ENCODE data around the gene SYNE2. TPM values are rescaled to one million over a fixed set of nuclear protein-coding genes. Genes with fewer than 3 reads are reported as not detected.

SYNE2 gene
- total and polyA plus RNA-seq, 4 donors, result 49.1 to 97.9 (median 55.9) TPM

DNA sequence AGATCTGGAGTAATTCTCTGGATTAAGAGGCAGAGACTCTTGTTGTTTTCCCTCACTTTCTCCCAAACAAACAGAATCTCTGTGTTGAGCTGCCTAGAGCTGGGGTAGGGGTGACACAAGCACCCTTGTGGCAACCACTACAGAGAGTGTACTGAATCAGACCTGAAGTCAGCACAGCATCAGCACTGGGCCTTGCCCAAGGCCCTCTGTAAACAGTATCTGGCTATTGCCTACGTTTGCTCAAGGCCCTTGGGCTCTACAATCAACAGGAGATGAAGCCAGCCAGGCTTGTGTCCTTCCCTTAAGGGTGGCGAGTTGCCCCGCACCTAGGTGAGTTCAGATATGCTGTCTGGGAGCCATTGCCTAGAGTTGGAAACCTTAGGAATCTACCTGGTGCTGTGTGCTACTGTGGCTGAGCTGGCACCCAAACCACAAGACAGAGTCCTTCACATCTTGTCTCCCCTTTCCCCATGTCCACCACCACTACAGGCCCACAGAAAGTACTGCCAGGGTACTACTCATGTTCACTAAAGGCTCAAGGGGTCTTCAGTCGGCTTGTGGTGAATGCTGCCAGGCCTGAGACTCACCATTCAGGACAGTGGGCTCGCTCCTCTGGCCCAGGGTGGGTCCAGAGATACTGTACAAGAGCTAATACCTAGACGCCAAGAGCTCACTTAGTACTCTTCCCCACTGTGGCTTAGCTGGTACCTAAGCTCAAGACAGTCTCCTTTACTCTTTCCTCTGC is 206.8 kb downstream of the SYNE2 start:
- no peak overlapping the region for H3K4me3 ChIP-seq (ENCODE audit: low read depth, low read length)
- 90% methylated on average over 5 of the region's 6 CpGs for WGBS (ENCODE audit: insufficient coverage)
- no peaks in the 10 kb centered on the region for H3K27me3 ChIP-seq (ENCODE audit: control insufficient read depth, insufficient read depth, low read length)
- DNase-seq (ENCODE audit: low read depth in 4 of 6, low spot score in 6 of 6), result no peak
- H3K36me3 ChIP-seq (ENCODE audit: control insufficient read depth, insufficient read depth, low read length), result no peaks in the 10 kb centered on the region
- H3K4me1 ChIP-seq (ENCODE audit: control insufficient read depth, insufficient read depth, low read length), result no peaks in the 10 kb centered on the region
- H3K9me3 ChIP-seq (ENCODE audit: control insufficient read depth, insufficient read depth, low read length), result no peaks in the 10 kb centered on the region
- H3K27ac ChIP-seq (ENCODE audit: low read depth, low read length), result no peak overlapping the region

DNA sequence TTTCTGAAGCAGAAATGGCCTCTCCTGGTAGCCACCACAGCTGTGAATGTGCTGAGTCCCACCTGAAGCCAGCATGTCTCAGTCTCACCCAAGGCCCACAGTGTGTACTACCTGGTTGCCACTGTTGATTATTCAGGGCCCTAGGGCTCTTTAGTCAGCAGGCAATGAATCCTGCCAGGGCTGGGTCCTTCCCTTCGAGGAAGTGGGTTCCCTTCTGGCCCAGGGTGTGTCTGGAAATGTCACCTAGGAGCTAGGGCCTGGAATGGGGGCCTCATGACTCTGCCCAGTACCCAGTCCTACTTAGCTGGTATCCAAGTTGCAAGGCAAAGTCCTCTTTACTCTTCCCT is 207.4 kb downstream of the SYNE2 start:
- Histone ChIP-seq H3K4me3 (ENCODE audit: low read depth, low read length) (no peak overlapping the region), H3K36me3 (ENCODE audit: control insufficient read depth, insufficient read depth, low read length) (no peaks in the 10 kb centered on the region), H3K27ac (ENCODE audit: low read depth, low read length) (no peak overlapping the region), H3K4me1 (ENCODE audit: control insufficient read depth, insufficient read depth, low read length) (no peaks in the 10 kb centered on the region), H3K27me3 (ENCODE audit: control insufficient read depth, insufficient read depth, low read length) (no peaks in the 10 kb centered on the region), H3K9me3 (ENCODE audit: control insufficient read depth, insufficient read depth, low read length) (no peaks in the 10 kb centered on the region)
- no peak for DNase-seq (ENCODE audit: low read depth in 4 of 6, low spot score in 6 of 6)
- WGBS (ENCODE audit: insufficient coverage), result 100% methylated on average over 1 of the region's 1 CpG

DNA sequence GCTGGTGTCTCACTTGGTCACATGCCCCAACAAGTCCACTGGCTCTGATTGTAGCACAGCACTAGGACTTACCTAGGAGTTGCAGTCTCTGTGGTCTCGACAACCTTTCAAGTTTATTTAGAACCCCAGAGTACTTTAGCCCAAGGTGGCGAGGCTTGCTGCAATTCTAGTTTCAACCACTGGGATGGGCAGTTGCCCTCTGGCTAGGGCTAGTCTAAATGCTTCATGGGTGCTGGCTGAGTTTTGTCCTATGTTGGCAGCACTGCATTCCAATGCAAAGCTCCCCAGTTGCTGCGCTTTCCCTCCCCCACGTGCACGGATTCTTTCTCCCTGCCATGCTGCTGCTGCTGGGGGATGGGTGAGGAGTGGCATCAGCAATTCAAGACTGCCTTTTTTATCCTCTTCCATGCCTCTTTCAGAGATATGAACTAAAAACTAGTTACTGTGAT is 207.9 kb downstream of the SYNE2 start:
- H3K4me1 ChIP-seq (ENCODE audit: control insufficient read depth, insufficient read depth, low read length), result no peaks in the 10 kb centered on the region
- H3K27ac ChIP-seq (ENCODE audit: low read depth, low read length), result no peak overlapping the region
- 100% methylated on average over 1 of the region's 5 CpGs for WGBS (ENCODE audit: insufficient coverage)
- H3K9me3 ChIP-seq (ENCODE audit: control insufficient read depth, insufficient read depth, low read length), result no peaks in the 10 kb centered on the region
- no peak overlapping the region for H3K4me3 ChIP-seq (ENCODE audit: low read depth, low read length)
- H3K36me3 ChIP-seq (ENCODE audit: control insufficient read depth, insufficient read depth, low read length), result no peaks in the 10 kb centered on the region
- no peaks in the 10 kb centered on the region for H3K27me3 ChIP-seq (ENCODE audit: control insufficient read depth, insufficient read depth, low read length)
- DNase-seq (ENCODE audit: low read depth in 4 of 6, low spot score in 6 of 6), result no peak

DNA sequence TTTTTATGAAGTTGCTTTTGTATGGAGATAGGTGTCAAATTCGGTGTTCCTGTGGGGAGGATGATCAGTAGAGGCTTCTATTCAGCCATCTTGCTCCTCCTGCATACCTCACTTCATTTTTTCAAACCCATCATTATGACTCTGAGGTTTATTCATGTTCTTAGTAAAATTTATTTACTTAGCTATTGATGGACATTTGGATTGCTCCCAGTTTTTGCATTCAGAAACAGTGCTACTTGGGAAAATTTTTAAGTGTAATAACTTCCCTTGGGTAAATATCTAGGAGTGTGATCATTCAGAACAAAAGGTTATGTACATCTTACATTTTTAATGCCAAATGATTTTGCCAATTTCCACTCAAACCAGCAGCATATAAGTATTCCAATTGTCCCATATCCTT is 208.3 kb downstream of the SYNE2 start:
- Histone ChIP-seq H3K4me1 (ENCODE audit: control insufficient read depth, insufficient read depth, low read length) (no peaks in the 10 kb centered on the region), H3K36me3 (ENCODE audit: control insufficient read depth, insufficient read depth, low read length) (no peaks in the 10 kb centered on the region), H3K27me3 (ENCODE audit: control insufficient read depth, insufficient read depth, low read length) (no peaks in the 10 kb centered on the region), H3K4me3 (ENCODE audit: low read depth, low read length) (no peak overlapping the region), H3K27ac (ENCODE audit: low read depth, low read length) (no peak overlapping the region), H3K9me3 (ENCODE audit: control insufficient read depth, insufficient read depth, low read length) (no peaks in the 10 kb centered on the region)
- DNase-seq (ENCODE audit: low read depth in 4 of 6, low spot score in 6 of 6), result no peak
- no CpG with 5 or more reads among the region's 1 CpG for WGBS (ENCODE audit: insufficient coverage)

DNA sequence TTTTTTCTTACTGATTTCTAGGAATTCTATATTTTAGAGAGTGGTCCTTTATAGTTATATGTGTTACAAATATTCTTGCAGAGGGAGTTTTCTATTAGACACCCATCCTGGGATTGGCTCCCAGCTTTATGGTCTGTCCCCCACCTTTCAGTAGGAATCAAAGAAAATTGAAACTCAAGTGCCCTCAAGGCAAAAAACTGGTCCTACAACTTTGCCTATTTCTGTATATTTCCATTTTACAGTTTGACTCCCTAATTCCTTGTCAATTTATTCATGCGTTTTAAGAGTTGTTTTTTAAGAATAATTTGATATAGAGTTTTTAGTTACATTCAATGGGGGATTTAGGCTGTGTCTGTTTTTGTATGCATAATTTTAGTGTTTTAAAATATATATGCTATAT is 208.9 kb downstream of the SYNE2 start:
- no peak overlapping the region for H3K27ac ChIP-seq (ENCODE audit: low read depth, low read length)
- no peak overlapping the region for H3K4me3 ChIP-seq (ENCODE audit: low read depth, low read length)
- WGBS (ENCODE audit: insufficient coverage), result no CpG with 5 or more reads among the region's 1 CpG
- H3K36me3 ChIP-seq (ENCODE audit: control insufficient read depth, insufficient read depth, low read length), result no peaks in the 10 kb centered on the region
- H3K27me3 ChIP-seq (ENCODE audit: control insufficient read depth, insufficient read depth, low read length), result no peaks in the 10 kb centered on the region
- no peaks in the 10 kb centered on the region for H3K9me3 ChIP-seq (ENCODE audit: control insufficient read depth, insufficient read depth, low read length)
- no peaks in the 10 kb centered on the region for H3K4me1 ChIP-seq (ENCODE audit: control insufficient read depth, insufficient read depth, low read length)
- no peak for DNase-seq (ENCODE audit: low read depth in 4 of 6, low spot score in 6 of 6)

DNA sequence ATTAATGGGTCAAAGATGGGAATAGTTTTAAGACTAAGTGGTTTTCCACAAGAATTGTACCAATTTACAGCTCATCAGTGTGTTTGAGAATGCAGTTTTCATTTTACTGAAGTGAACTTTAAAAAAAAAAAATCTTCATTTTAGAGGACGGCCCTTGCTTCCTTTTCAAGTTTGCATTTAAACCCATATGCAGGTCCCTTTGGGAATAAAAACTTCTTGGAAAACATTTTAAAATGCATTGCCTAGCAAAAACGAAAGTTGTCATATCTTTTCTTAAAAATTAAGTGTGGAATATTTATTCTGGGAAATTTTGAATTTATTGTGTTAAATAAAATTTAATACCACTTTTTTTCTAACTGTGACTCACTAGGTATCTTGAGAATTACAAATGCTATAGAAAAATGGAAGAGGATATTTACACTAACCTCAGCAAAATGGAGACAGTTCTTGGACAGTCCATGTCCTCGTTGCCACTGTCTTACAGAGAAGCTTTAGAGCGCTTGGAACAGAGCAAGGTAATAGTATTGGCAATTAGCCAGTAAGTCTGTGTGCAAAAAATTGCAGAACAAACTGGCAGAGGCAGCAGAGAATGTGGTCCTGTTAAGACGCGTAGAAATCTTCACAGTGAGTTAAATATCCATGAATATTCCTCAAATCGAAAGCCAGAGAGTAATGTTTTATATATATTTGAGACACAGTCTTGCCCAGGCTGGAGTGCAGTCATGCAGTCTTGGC is 209.7 kb downstream of the SYNE2 start:
- peak in 1 of 6 donors; percentile 33 for DNase-seq (ENCODE audit: low read depth in 4 of 6, low spot score in 6 of 6)
- no peaks in the 10 kb centered on the region for H3K27me3 ChIP-seq (ENCODE audit: control insufficient read depth, insufficient read depth, low read length)
- 75% methylated on average over 2 of the region's 7 CpGs for WGBS (ENCODE audit: insufficient coverage)
- H3K4me1 ChIP-seq (ENCODE audit: control insufficient read depth, insufficient read depth, low read length), result no peaks in the 10 kb centered on the region
- H3K9me3 ChIP-seq (ENCODE audit: control insufficient read depth, insufficient read depth, low read length), result no peaks in the 10 kb centered on the region
- no peak overlapping the region for H3K27ac ChIP-seq (ENCODE audit: low read depth, low read length)
- H3K4me3 ChIP-seq (ENCODE audit: low read depth, low read length), result no peak overlapping the region
- no peaks in the 10 kb centered on the region for H3K36me3 ChIP-seq (ENCODE audit: control insufficient read depth, insufficient read depth, low read length)

DNA sequence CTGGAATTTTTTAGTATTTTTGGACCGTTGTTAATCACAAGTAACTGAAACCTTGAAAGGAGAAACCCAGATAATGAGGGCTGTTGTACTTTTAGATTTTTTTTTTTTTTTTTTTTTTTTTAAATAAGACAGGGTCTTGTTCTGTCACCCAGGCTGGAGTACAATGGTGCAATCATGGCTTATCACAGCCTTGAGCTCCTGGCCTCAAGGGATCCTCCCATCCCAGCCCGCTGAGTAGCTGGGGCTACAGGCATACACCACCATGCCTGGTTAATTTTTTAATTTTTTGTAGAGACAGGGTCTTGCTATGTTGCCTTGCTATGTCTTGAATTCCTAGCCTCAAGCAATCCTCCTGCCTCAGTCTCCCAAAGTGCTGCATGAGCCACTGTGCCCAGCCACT is 211.6 kb downstream of the SYNE2 start:
- H3K4me3 ChIP-seq (ENCODE audit: low read depth, low read length), result no peak overlapping the region
- WGBS (ENCODE audit: insufficient coverage), result no CpG with 5 or more reads among the region's 2 CpGs

DNA sequence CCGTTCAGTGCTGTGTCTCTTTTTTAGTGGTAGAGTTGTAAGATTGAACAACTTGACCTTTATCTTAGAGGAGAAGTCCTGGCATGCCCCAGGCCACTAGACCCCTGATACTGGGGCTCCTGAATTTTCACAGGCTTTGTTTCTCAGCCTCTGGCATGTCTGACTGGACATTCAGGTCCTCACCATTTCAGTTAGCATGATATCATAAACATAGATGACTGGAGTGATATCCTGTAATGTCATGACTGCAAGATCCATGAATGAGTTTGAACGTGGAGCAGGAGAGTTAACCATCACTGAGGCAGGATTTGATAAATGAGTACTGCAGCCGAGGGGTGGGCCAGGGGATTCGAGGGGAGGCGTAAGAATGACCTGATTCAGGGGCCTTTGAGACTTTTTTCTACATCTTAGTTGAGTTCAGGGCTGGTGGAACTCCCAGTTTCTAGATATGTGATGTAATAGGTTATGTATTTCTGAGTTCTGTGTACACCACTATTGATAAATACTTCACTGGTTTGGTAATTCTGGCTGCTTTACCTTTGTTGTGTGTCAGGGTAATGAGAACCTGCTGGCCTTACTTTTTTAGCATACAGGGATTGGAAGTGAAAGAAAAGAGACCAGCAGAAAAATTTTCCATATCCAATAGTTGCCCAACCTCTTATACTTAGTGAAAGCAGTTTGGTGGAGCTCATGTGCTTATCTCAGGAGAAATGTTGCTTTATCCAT is 217.0 kb downstream of the SYNE2 start:
- H3K36me3 ChIP-seq (ENCODE audit: control insufficient read depth, insufficient read depth, low read length), result peaks cover 2% of the 10 kb centered on the region

More for the DNA sequence above, 211.6 kb downstream of the SYNE2 start:
- H3K9me3 ChIP-seq (ENCODE audit: control insufficient read depth, insufficient read depth, low read length), result no peaks in the 10 kb centered on the region
- no peak overlapping the region for H3K27ac ChIP-seq (ENCODE audit: low read depth, low read length)
- H3K36me3 ChIP-seq (ENCODE audit: control insufficient read depth, insufficient read depth, low read length), result no peaks in the 10 kb centered on the region
- no peaks in the 10 kb centered on the region for H3K27me3 ChIP-seq (ENCODE audit: control insufficient read depth, insufficient read depth, low read length)
- H3K4me1 ChIP-seq (ENCODE audit: control insufficient read depth, insufficient read depth, low read length), result no peaks in the 10 kb centered on the region
- DNase-seq (ENCODE audit: low read depth in 4 of 6, low spot score in 6 of 6), result no peak

DNA sequence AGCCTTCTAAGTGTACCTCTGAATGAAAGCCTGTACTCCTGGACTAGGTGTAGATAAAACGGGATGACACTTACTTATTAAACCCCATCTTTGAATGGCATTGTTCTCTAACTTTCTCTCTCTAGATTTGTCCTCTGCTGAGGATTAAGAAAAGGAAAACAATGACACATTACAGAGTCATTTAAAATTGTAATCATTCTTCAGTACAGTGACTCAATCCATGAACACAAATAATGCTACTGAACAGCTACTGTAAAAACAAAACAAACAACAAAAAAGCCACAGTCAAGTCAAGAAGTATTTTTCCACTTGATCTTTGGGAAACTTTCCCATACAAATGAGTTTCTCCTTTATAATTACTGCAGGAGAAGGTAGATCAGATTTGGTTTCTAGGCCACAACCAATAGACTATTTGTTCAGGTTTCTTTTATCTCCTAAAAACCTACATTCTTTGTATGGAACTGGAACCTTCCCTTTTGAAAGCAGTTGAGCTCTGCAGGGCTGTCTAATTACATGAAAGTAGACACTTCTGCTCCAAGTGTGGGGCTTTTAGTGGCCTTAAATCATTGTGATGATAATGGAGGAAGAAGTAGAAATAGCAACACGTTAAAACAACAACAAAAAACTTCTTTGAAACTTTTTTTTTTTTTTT is 222.3 kb downstream of the SYNE2 start:
- Histone ChIP-seq H3K4me3 (ENCODE audit: low read depth, low read length) (no peak overlapping the region), H3K9me3 (ENCODE audit: control insufficient read depth, insufficient read depth, low read length) (no peaks in the 10 kb centered on the region), H3K27me3 (ENCODE audit: control insufficient read depth, insufficient read depth, low read length) (no peaks in the 10 kb centered on the region), H3K27ac (ENCODE audit: low read depth, low read length) (no peak overlapping the region), H3K4me1 (ENCODE audit: control insufficient read depth, insufficient read depth, low read length) (no peaks in the 10 kb centered on the region), H3K36me3 (ENCODE audit: control insufficient read depth, insufficient read depth, low read length) (peaks cover 5% of the 10 kb centered on the region)
- DNase-seq (ENCODE audit: low read depth in 4 of 6, low spot score in 6 of 6), result no peak
- WGBS (ENCODE audit: insufficient coverage), result no CpG with 5 or more reads among the region's 2 CpGs

More for the DNA sequence above, 217.0 kb downstream of the SYNE2 start:
- Histone ChIP-seq H3K27ac (ENCODE audit: low read depth, low read length) (no peak overlapping the region), H3K9me3 (ENCODE audit: control insufficient read depth, insufficient read depth, low read length) (no peaks in the 10 kb centered on the region), H3K4me1 (ENCODE audit: control insufficient read depth, insufficient read depth, low read length) (no peaks in the 10 kb centered on the region), H3K4me3 (ENCODE audit: low read depth, low read length) (no peak overlapping the region), H3K27me3 (ENCODE audit: control insufficient read depth, insufficient read depth, low read length) (no peaks in the 10 kb centered on the region)
- 89% methylated on average over 4 of the region's 5 CpGs for WGBS (ENCODE audit: insufficient coverage)
- no peak for DNase-seq (ENCODE audit: low read depth in 4 of 6, low spot score in 6 of 6)

Data from spinal cord (tissue), 10 donors.